Measurements from ENCODE around the gene TGFB1. TPM values are rescaled to one million over a fixed set of nuclear protein-coding genes. Genes with fewer than 3 reads are reported as not detected.

TGFB1 gene
- total RNA-seq, 4 donors from 2014 or later = 11.4 to 26.9 (median 22.2) TPM

GRCh38 chr19:41308450-41309179, 45.1 kb downstream of the TGFB1 start:
- no peak overlapping the region for H3K4me3 ChIP-seq (ENCODE audit: low read depth, poor library complexity, severe bottlenecking)

GRCh38 chr19:41307954-41308449, 45.7 kb downstream of the TGFB1 start:
- WGBS, 2 donors = 23 to 40% methylated on average over 4 of the region's 4 CpGs
- no peak for TF ChIP-seq POLR2A (IDR thresholded peaks at IDR 0.05)
- TF ChIP-seq, protein P1, sequence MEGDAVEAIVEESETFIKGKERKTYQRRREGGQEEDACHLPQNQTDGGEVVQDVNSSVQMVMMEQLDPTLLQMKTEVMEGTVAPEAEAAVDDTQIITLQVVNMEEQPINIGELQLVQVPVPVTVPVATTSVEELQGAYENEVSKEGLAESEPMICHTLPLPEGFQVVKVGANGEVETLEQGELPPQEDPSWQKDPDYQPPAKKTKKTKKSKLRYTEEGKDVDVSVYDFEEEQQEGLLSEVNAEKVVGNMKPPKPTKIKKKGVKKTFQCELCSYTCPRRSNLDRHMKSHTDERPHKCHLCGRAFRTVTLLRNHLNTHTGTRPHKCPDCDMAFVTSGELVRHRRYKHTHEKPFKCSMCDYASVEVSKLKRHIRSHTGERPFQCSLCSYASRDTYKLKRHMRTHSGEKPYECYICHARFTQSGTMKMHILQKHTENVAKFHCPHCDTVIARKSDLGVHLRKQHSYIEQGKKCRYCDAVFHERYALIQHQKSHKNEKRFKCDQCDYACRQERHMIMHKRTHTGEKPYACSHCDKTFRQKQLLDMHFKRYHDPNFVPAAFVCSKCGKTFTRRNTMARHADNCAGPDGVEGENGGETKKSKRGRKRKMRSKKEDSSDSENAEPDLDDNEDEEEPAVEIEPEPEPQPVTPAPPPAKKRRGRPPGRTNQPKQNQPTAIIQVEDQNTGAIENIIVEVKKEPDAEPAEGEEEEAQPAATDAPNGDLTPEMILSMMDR (IDR thresholded peaks at IDR 0.05) = no peak
- intact Hi-C loops (cut with DNase I; ENCODE audit: low total_unique reads) = loop anchor here (5.0 kb wide), 1 partner anchor 106 kb away; no protein-coding TSS in a partner anchor
- DNase-seq (ENCODE audit: low spot score in 2 of 2) = no peak
- H3K4me3 ChIP-seq (ENCODE audit: low read depth, poor library complexity, severe bottlenecking) = no peak overlapping the region

More at GRCh38 chr19:41308450-41309179, 45.1 kb downstream of the TGFB1 start:
- 18 to 19% methylated on average over 8 of the region's 8 CpGs for WGBS, 2 donors
- TF ChIP-seq, protein P1 (IDR thresholded peaks at IDR 0.05) = peak in 1 of 3 donors; percentile 98
- no peak for TF ChIP-seq POLR2A (IDR thresholded peaks at IDR 0.05)
- peak; percentile 95 to 99 for DNase-seq (ENCODE audit: low spot score in 2 of 2)
- intact Hi-C loops (cut with DNase I; ENCODE audit: low total_unique reads) = loop anchor here (5.0 kb wide), 1 partner anchor 106 kb away; no protein-coding TSS in a partner anchor

- 61 to 63% methylated on average over 8 of the region's 8 CpGs for WGBS, 2 donors
- H3K4me3 ChIP-seq (ENCODE audit: low read depth, poor library complexity, severe bottlenecking) = no peak overlapping the region
- DNase-seq (ENCODE audit: low spot score in 2 of 2) = no peak
- intact Hi-C loops (cut with DNase I; ENCODE audit: low total_unique reads) = loop anchor here (5.0 kb wide), 1 partner anchor 105 kb away; no protein-coding TSS in a partner anchor
- TF ChIP-seq, protein P1 (IDR thresholded peaks at IDR 0.05) = no peak
- no peak for TF ChIP-seq POLR2A (IDR thresholded peaks at IDR 0.05)
These were observed 46.4 kb downstream of the TGFB1 start for GRCh38 chr19:41307090-41307875.

DNA sequence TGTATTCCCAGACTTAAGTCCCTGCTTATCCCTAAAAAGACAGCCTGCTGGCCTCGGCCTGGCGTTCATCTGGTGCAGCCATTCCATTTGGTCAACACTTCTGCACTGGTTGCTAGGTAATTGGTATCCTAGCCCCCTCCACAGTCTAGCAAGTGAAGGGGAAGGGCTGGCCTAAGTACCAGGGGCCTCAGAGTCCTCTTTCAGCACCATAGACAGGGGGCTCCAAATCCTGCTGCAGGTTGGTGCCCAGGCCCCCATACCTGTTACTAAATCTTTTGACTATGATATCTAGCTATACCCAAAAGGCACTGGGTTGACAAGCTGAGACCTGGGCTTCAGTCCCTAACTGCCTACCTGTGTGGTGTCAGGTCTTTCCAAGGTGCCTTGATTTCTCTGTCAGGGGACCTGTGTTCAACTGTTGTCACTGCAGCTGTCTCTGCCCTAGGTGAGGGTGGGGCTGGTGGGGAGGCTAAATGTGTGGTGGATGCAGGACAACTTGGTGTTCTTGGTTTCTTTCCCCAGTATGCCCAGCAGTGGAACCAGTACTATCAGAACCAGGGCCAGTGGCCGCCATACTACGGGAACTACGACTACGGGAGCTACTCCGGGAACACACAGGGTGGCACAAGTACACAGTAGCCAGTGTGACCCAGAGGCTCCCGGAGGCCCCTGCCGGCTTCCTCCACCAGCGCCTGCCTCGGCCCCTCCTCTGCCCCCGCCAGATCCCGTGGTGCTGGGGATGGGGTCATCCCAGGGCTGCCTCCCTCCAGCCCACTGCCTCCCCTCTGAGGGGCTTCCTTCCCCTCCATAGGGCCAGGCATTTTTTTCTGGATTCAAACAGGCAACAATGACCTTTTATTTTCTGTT, 47.6 kb downstream of the TGFB1 start:
- TF ChIP-seq, protein P1 (IDR thresholded peaks at IDR 0.05) = no peak
- no peak for TF ChIP-seq POLR2A (IDR thresholded peaks at IDR 0.05)
- 68 to 69% methylated on average over 10 to 13 of the region's 13 CpGs for WGBS, 2 donors
- intact Hi-C loops (cut with DNase I; ENCODE audit: low total_unique reads) = loop anchor here (5.0 kb wide), 1 partner anchor 104 kb away; no protein-coding TSS in a partner anchor
- H3K4me3 ChIP-seq (ENCODE audit: low read depth, poor library complexity, severe bottlenecking) = no peak overlapping the region
- DNase-seq (ENCODE audit: low spot score in 2 of 2) = no peak
